ENCODE data around the gene HIVEP3.

Gene HIVEP3

DNA sequence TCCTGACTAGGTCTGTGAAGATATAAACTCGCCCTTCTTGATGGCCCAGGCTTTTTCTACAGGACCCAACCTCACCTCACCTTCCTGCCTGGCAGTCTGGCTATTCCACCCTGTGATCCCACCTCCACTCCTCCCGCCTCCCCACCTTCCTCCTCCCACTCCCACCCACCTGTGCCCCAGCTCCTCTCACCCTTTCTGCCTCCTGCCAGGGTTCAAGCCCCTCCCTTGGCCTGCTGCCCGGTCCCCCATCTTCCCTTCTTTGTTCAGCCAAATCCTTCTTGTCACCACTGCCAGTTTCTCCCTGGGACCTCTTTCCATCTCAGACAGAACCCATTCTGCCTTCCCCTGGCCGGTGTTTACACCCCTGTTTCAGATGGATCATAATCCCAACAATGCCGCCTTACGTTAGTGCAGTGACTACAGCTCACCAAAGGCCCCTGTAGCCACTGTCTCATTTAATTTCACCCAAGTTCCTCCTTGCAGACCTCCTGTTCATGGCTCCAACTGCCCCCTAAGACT is 306.7 kb downstream of the HIVEP3 start:
- Histone ChIP-seq H3K4me3 (ENCODE audit: low read length, poor library complexity, severe bottlenecking) (no peak overlapping the region), H3K36me3 (ENCODE audit: insufficient read depth, low read length) (no peaks in the 10 kb centered on the region), H3K9me2 (replicated peaks; ENCODE audit: low read depth, low read length) (no peaks in the 10 kb centered on the region), H3K9me3 (ENCODE audit: insufficient read depth, low read depth, low read length) (no peaks in the 10 kb centered on the region), H3K79me2 (ENCODE audit: insufficient read depth, low read length) (no peaks in the 10 kb centered on the region), H3K9ac (ENCODE audit: low read depth, low read length, poor library complexity, severe bottlenecking) (no peak overlapping the region), H3K4me1 (ENCODE audit: insufficient read depth, low read length, poor library complexity, severe bottlenecking) (peaks cover 3% of the 10 kb centered on the region), H4K20me1 (ENCODE audit: insufficient read depth, low read length, poor library complexity, severe bottlenecking) (no peaks in the 10 kb centered on the region), H3F3A (ENCODE audit: low read depth) (no peaks in the 10 kb centered on the region), H2AFZ (ENCODE audit: low read length) (no peak overlapping the region), H3K4me2 (ENCODE audit: low read depth, low read length, poor library complexity, severe bottlenecking) (no peak overlapping the region), H3K27me3 (ENCODE audit: insufficient read depth, low read length, poor library complexity, severe bottlenecking) (no peaks in the 10 kb centered on the region)
- TF ChIP-seq EZH2phosphoT487 (IDR thresholded peaks at IDR 0.05; ENCODE audit: borderline replicate concordance), result no peak
- TF ChIP-seq, protein P1, sequence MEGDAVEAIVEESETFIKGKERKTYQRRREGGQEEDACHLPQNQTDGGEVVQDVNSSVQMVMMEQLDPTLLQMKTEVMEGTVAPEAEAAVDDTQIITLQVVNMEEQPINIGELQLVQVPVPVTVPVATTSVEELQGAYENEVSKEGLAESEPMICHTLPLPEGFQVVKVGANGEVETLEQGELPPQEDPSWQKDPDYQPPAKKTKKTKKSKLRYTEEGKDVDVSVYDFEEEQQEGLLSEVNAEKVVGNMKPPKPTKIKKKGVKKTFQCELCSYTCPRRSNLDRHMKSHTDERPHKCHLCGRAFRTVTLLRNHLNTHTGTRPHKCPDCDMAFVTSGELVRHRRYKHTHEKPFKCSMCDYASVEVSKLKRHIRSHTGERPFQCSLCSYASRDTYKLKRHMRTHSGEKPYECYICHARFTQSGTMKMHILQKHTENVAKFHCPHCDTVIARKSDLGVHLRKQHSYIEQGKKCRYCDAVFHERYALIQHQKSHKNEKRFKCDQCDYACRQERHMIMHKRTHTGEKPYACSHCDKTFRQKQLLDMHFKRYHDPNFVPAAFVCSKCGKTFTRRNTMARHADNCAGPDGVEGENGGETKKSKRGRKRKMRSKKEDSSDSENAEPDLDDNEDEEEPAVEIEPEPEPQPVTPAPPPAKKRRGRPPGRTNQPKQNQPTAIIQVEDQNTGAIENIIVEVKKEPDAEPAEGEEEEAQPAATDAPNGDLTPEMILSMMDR (conservative IDR thresholded peaks at IDR 0.05; ENCODE audit: low read length), result no peak

DNA sequence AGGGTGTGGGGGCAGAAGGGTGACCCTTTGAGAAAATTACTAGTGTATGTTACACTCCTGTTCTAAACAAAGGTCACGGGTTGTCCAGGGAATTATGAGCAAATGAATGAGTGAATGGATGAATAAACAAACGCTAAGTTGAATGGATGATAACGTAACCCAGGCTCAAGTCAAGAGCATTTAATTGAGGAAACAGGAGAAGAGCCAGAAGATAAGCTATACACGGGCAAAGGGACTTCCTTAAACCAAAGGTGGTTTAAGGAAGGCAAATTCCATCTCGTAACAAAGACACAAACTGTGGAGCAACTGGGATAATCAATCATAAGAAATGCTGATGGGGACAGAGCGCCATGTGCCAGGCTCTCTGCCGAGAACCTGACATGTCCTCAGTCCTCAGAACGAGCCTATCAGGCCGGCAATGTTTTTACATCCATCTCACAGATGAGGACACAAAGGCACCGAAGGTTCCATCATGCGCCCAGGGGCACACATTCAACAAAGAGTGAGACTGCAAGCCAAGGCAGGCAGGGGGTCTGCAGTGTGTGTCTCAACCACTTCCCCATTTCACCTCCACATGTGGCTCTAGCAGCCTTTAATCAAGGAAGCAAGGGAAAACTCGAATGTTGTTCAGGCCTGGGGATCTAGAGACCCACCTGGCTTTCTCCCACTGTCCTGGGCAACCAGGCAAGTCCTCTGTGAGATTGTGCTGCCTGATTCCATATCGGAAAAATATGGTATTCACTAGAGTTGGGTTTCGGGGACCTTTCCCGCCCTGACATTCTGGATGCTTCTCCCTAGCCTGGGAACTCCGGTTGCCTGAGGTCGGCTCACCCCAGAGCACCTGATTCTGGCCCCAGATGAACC is 307.4 kb downstream of the HIVEP3 start:
- H3K27me3 ChIP-seq (ENCODE audit: insufficient read depth, low read length, poor library complexity, severe bottlenecking), result no peaks in the 10 kb centered on the region
- H3F3A ChIP-seq (ENCODE audit: low read depth), result no peaks in the 10 kb centered on the region
- TF ChIP-seq, protein P1 (conservative IDR thresholded peaks at IDR 0.05; ENCODE audit: low read length), result no peak
- no peak for TF ChIP-seq EZH2phosphoT487 (IDR thresholded peaks at IDR 0.05; ENCODE audit: borderline replicate concordance)
- no peaks in the 10 kb centered on the region for H3K9me2 ChIP-seq (replicated peaks; ENCODE audit: low read depth, low read length)
- no peak overlapping the region for H3K4me2 ChIP-seq (ENCODE audit: low read depth, low read length, poor library complexity, severe bottlenecking)
- H3K79me2 ChIP-seq (ENCODE audit: insufficient read depth, low read length), result no peaks in the 10 kb centered on the region
- H4K20me1 ChIP-seq (ENCODE audit: insufficient read depth, low read length, poor library complexity, severe bottlenecking), result no peaks in the 10 kb centered on the region
- no peak overlapping the region for H2AFZ ChIP-seq (ENCODE audit: low read length)
- no peaks in the 10 kb centered on the region for H3K9me3 ChIP-seq (ENCODE audit: insufficient read depth, low read depth, low read length)
- no peaks in the 10 kb centered on the region for H3K36me3 ChIP-seq (ENCODE audit: insufficient read depth, low read length)
- peaks cover 3% of the 10 kb centered on the region for H3K4me1 ChIP-seq (ENCODE audit: insufficient read depth, low read length, poor library complexity, severe bottlenecking)
- no peak overlapping the region for H3K9ac ChIP-seq (ENCODE audit: low read depth, low read length, poor library complexity, severe bottlenecking)
- H3K4me3 ChIP-seq (ENCODE audit: low read length, poor library complexity, severe bottlenecking), result no peak overlapping the region

DNA sequence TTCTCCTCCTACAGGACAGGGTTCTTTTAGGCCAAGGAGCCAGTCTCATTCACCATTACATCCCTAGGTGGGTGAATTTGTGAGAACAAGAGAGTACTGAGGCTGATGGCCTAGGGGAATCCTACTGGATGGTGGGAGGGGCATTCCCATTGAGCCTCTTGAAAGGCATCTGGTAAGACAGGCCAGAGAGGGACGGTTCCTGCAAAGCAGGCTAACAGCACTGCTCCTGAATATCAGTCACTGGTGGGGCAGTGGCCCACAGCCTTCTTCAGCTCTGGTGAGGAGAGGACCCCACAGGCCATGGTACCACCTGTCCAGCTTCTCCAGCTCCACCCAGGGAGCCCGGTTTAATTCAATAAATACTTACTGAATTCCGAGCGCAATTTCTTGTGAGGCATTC is 308.4 kb downstream of the HIVEP3 start:
- H4K20me1 ChIP-seq (ENCODE audit: insufficient read depth, low read length, poor library complexity, severe bottlenecking), result no peaks in the 10 kb centered on the region
- no peaks in the 10 kb centered on the region for H3K36me3 ChIP-seq (ENCODE audit: insufficient read depth, low read length)
- H3K27me3 ChIP-seq (ENCODE audit: insufficient read depth, low read length, poor library complexity, severe bottlenecking), result no peaks in the 10 kb centered on the region
- peaks cover 7% of the 10 kb centered on the region for H3K4me1 ChIP-seq (ENCODE audit: insufficient read depth, low read length, poor library complexity, severe bottlenecking)
- H3K9ac ChIP-seq (ENCODE audit: low read depth, low read length, poor library complexity, severe bottlenecking), result no peak overlapping the region
- no peaks in the 10 kb centered on the region for H3K79me2 ChIP-seq (ENCODE audit: insufficient read depth, low read length)
- H3F3A ChIP-seq (ENCODE audit: low read depth), result no peaks in the 10 kb centered on the region
- TF ChIP-seq, protein P1 (conservative IDR thresholded peaks at IDR 0.05; ENCODE audit: low read length), result no peak
- TF ChIP-seq EZH2phosphoT487 (IDR thresholded peaks at IDR 0.05; ENCODE audit: borderline replicate concordance), result no peak
- H3K4me3 ChIP-seq (ENCODE audit: low read length, poor library complexity, severe bottlenecking), result no peak overlapping the region
- H2AFZ ChIP-seq (ENCODE audit: low read length), result no peak overlapping the region
- H3K4me2 ChIP-seq (ENCODE audit: low read depth, low read length, poor library complexity, severe bottlenecking), result no peak overlapping the region
- H3K9me2 ChIP-seq (replicated peaks; ENCODE audit: low read depth, low read length), result no peaks in the 10 kb centered on the region
- no peaks in the 10 kb centered on the region for H3K9me3 ChIP-seq (ENCODE audit: insufficient read depth, low read depth, low read length)

Measured in Loucy (cell line).